SU-DHL-6 (cell line): Measurements from ENCODE around the gene LRCH2.

Experiments
- CTCF ChIP-seq: fragments of 200-600 bp; sonication (generic); IDR thresholded peaks from one replicate; pipeline ENCODE4 v1.5.1; 2017; ENCODE audit warnings: antibody characterized with exemption, mild to moderate bottlenecking, low read length, moderate library complexity; ENCODE audit not compliant: insufficient read depth, poor library complexity, severe bottlenecking
- EZH2phosphoT487 ChIP-seq: fragments of 200-600 bp; sonication (generic), shearing (Covaris generic); conservative IDR thresholded peaks from 2 replicates; pipeline ENCODE4 v1.6.1; 2018; ENCODE audit warnings: mild to moderate bottlenecking, antibody characterized with exemption, low read length, moderate library complexity, mixed read lengths

GRCh38 chrX:115257711-115258110 lies 23.8 kb upstream of the LRCH2 start:
- TF ChIP-seq CTCF (no peak), EZH2phosphoT487 (no peak)
